ENCODE data around the gene SIPA1. TPM values are rescaled to one million over a fixed set of nuclear protein-coding genes. Genes with fewer than 3 reads are reported as not detected.
"Not testable (repeated sequence)": the region's sequence is repeated elsewhere in the genome, so short reads cannot be mapped to it uniquely, and the experiment has no call there.

The SIPA1 gene
- total RNA-seq, 2 experiments from 2014 or later: 95.4 to 156 TPM

DNA sequence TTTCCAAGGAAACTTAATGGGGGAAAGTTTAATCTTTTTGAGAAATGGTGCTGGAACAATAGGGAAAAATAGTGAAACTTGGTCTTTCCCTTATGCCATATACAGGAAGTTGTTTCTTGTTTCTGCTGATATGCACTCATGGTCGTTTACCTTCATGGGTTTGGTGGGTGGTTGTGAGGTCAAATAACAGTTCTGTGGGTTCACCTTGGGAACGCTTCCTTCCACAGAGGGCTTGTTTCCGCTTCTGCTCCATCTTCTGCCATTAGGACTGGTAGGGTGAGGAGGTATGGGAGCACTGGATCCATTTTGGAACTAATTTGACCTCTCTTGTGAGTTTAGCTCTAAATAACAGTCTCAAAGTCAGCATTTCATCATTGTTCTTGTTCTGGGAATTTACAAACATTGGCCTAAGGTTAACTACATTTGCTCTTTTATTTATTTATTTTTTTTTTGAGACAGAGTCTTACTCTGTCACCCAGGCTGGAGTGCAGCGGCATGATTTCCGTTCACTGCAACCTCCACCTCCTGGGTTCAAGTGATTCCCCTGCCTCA lies 42.4 kb downstream of the SIPA1 start:
- ChIA-PET CTCF (ENCODE audit: unreplicated experiment) (no interaction called here), POLR2A (interaction anchor here (0.7 kb wide), 3 partner anchors 9 to 194 kb away, joined by 3 to 5 read pairs (median 3); no protein-coding TSS in a partner anchor)
- no peak overlapping the region for H3K4me3 ChIP-seq (ENCODE audit: low read depth, low read length, poor library complexity, severe bottlenecking)
- H4K20me1 ChIP-seq (ENCODE audit: insufficient read depth, low read length): no peaks in the 10 kb centered on the region
- H3K9me3 ChIP-seq (ENCODE audit: low read length): no peaks in the 10 kb centered on the region
- no peaks in the 10 kb centered on the region for H3K9me2 ChIP-seq (ENCODE audit: insufficient read depth, low read length)
- H3K27ac ChIP-seq (ENCODE audit: low read depth, low read length, poor library complexity, severe bottlenecking): no peak overlapping the region
- no TSS peak for BruUV-seq (replicated peaks)
- no peaks in the 10 kb centered on the region for H3K36me3 ChIP-seq (ENCODE audit: insufficient read depth, low read length)
- H3K4me2 ChIP-seq (ENCODE audit: low read length): no peak overlapping the region
- intact Hi-C loops (cut with micrococcal nuclease; ENCODE audit: unreplicated experiment): no loop called here
- TF ChIP-seq, protein P1, sequence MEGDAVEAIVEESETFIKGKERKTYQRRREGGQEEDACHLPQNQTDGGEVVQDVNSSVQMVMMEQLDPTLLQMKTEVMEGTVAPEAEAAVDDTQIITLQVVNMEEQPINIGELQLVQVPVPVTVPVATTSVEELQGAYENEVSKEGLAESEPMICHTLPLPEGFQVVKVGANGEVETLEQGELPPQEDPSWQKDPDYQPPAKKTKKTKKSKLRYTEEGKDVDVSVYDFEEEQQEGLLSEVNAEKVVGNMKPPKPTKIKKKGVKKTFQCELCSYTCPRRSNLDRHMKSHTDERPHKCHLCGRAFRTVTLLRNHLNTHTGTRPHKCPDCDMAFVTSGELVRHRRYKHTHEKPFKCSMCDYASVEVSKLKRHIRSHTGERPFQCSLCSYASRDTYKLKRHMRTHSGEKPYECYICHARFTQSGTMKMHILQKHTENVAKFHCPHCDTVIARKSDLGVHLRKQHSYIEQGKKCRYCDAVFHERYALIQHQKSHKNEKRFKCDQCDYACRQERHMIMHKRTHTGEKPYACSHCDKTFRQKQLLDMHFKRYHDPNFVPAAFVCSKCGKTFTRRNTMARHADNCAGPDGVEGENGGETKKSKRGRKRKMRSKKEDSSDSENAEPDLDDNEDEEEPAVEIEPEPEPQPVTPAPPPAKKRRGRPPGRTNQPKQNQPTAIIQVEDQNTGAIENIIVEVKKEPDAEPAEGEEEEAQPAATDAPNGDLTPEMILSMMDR (conservative IDR thresholded peaks at IDR 0.05; ENCODE audit: low read length): no peak
- H3K79me2 ChIP-seq (ENCODE audit: insufficient read depth, low read depth, low read length): no peaks in the 10 kb centered on the region
- H3K4me1 ChIP-seq (ENCODE audit: insufficient read depth, low read length, poor library complexity, severe bottlenecking): no peaks in the 10 kb centered on the region
- H2AFZ ChIP-seq (ENCODE audit: low read length): no peak overlapping the region
- no peak for DNase-seq (ENCODE audit: low spot score)

GRCh38 chr11:65683480-65683879 lies 45.6 kb downstream of the SIPA1 start:
- H3K79me2 ChIP-seq (ENCODE audit: insufficient read depth, low read depth, low read length); CTCF ChIA-PET (ENCODE audit: unreplicated experiment); POLR2A ChIA-PET; H2AFZ ChIP-seq (ENCODE audit: low read length); H3K9me2 ChIP-seq (ENCODE audit: insufficient read depth, low read length); H3K4me1 ChIP-seq (ENCODE audit: insufficient read depth, low read length, poor library complexity, severe bottlenecking); H4K20me1 ChIP-seq (ENCODE audit: insufficient read depth, low read length); BruUV-seq (replicated peaks); intact Hi-C loops (cut with micrococcal nuclease; ENCODE audit: unreplicated experiment); H3K36me3 ChIP-seq (ENCODE audit: insufficient read depth, low read length); H3K9me3 ChIP-seq (ENCODE audit: low read length); H3K4me3 ChIP-seq (ENCODE audit: low read depth, low read length, poor library complexity, severe bottlenecking); H3K27ac ChIP-seq (ENCODE audit: low read depth, low read length, poor library complexity, severe bottlenecking); DNase-seq (ENCODE audit: low spot score); H3K4me2 ChIP-seq (ENCODE audit: low read length): not testable (repeated sequence)

GRCh38 chr11:65685981-65686380 lies 48.1 kb downstream of the SIPA1 start:
- intact Hi-C loops (cut with micrococcal nuclease; ENCODE audit: unreplicated experiment): no loop called here
- TF ChIP-seq EZH2phosphoT487 (IDR thresholded peaks at IDR 0.05; ENCODE audit: borderline replicate concordance, low read depth, low read length): no peak
- TF ChIP-seq, protein P1 (conservative IDR thresholded peaks at IDR 0.05; ENCODE audit: low read length): no peak
- POLR2A ChIA-PET: interaction anchor here (0.6 to 1.0 kb wide), 2 partner anchors 9 to 115 kb away, joined by 3 to 5 read pairs; no protein-coding TSS in a partner anchor

DNA sequence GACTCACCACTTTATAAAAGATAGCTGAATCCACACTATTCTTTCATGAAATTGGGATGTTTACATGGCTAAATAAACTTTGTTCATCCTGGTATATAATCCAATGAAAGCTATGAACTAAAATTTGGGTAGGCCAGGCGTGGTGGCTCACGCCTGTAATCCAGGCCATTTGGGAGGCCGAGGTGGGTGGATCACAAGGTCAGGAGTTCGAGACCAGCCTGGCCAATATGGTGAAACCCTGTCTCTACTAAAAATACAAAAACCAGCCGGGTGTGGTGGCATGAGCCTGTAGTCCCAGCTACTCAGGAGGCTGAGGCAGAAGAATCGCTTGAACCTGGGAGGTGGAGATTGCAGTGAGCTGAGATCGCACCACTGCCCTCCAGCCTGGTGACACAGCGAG lies 53.9 kb downstream of the SIPA1 start:
- H3K4me1 ChIP-seq (ENCODE audit: insufficient read depth, low read length, poor library complexity, severe bottlenecking); intact Hi-C loops (cut with micrococcal nuclease; ENCODE audit: unreplicated experiment); H3K4me3 ChIP-seq (ENCODE audit: low read depth, low read length, poor library complexity, severe bottlenecking); CTCF ChIA-PET (ENCODE audit: unreplicated experiment); H3K27ac ChIP-seq (ENCODE audit: low read depth, low read length, poor library complexity, severe bottlenecking); H3K4me2 ChIP-seq (ENCODE audit: low read length); H3K79me2 ChIP-seq (ENCODE audit: insufficient read depth, low read depth, low read length); H4K20me1 ChIP-seq (ENCODE audit: insufficient read depth, low read length); H3K9me2 ChIP-seq (ENCODE audit: insufficient read depth, low read length); H3K36me3 ChIP-seq (ENCODE audit: insufficient read depth, low read length); H3K9me3 ChIP-seq (ENCODE audit: low read length); H2AFZ ChIP-seq (ENCODE audit: low read length); DNase-seq (ENCODE audit: low spot score); POLR2A ChIA-PET; BruUV-seq (replicated peaks): not testable (repeated sequence)

More at GRCh38 chr11:65685981-65686380, 48.1 kb downstream of the SIPA1 start:
- no peaks in the 10 kb centered on the region for H3K9me2 ChIP-seq (ENCODE audit: insufficient read depth, low read length)
- CTCF ChIA-PET (ENCODE audit: unreplicated experiment): no interaction called here
- no peak overlapping the region for H3K27ac ChIP-seq (ENCODE audit: low read depth, low read length, poor library complexity, severe bottlenecking)
- H3K4me3 ChIP-seq (ENCODE audit: low read depth, low read length, poor library complexity, severe bottlenecking): no peak overlapping the region
- H3K9me3 ChIP-seq (ENCODE audit: low read length): no peaks in the 10 kb centered on the region
- H3K4me2 ChIP-seq (ENCODE audit: low read length): no peak overlapping the region
- no peak overlapping the region for H2AFZ ChIP-seq (ENCODE audit: low read length)
- no peaks in the 10 kb centered on the region for H3K36me3 ChIP-seq (ENCODE audit: insufficient read depth, low read length)
- no peak for DNase-seq (ENCODE audit: low spot score)
- no peaks in the 10 kb centered on the region for H3K4me1 ChIP-seq (ENCODE audit: insufficient read depth, low read length, poor library complexity, severe bottlenecking)
- H4K20me1 ChIP-seq (ENCODE audit: insufficient read depth, low read length): no peaks in the 10 kb centered on the region
- BruUV-seq (replicated peaks): no TSS peak
- no peaks in the 10 kb centered on the region for H3K79me2 ChIP-seq (ENCODE audit: insufficient read depth, low read depth, low read length)
